Transverse colon (tissue), 4 donors: ENCODE results near the gene JAM3. TPM values are rescaled to one million over a fixed set of nuclear protein-coding genes. Genes with fewer than 3 reads are reported as not detected.

Experiments
- DNase-seq: peaks from one replicate; pipeline ENCODE4 v3.0.0-alpha.2; 2019
- H3K27ac ChIP-seq, 4 donors: fragments of 200-600 bp; sonication (generic); 2 replicates each; pipeline ENCODE4 v1.5.1; 2016 to 2018; ENCODE audit warnings: inconsistent platforms in 4 of 4
- H3K27me3 ChIP-seq: fragments of 200-600 bp; sonication (generic); 2 replicates; pipeline ENCODE4 v1.5.1; 2017; ENCODE audit warnings: inconsistent platforms
- H3K36me3 ChIP-seq, 4 donors: fragments of 200-600 bp; sonication (generic); 2 replicates each; pipeline ENCODE4 v1.5.1; 2017 to 2019; ENCODE audit warnings: inconsistent platforms in 4 of 4
- H3K4me1 ChIP-seq, 4 donors: fragments of 200-600 bp; sonication (generic); 2 replicates each; pipeline ENCODE4 v1.5.1; 2017 to 2020; ENCODE audit warnings: inconsistent platforms in 4 of 4
- H3K4me3 ChIP-seq, 4 donors: fragments of 200-600 bp; sonication (generic); 1 replicate in 1 of 4; 2 replicates in 3 of 4; pipeline versions ENCODE4 v1.5.1 to v1.6.1; 2017 to 2019; ENCODE audit warnings: inconsistent platforms in 4 of 4
- H3K9me3 ChIP-seq, 2 donors: fragments of 200-600 bp; sonication (generic); 2 replicates each; pipeline ENCODE4 v1.5.1; 2017 to 2019; ENCODE audit warnings: inconsistent platforms in 2 of 2
- EP300 ChIP-seq: sonication (generic); formaldehyde crosslinking; IDR thresholded peaks from one replicate; pipeline ENCODE4 v1.6.1; 2017; ENCODE audit warnings: antibody characterized with exemption, low read depth
- POLR2A ChIP-seq: fragments of 450-650 bp; IDR thresholded peaks from one replicate; pipeline ENCODE4 v1.6.1; 2016; ENCODE audit warnings: antibody characterized with exemption, mild to moderate bottlenecking, moderate library complexity
- POLR2AphosphoS5 ChIP-seq, 3 donors: sonication (generic); formaldehyde crosslinking; IDR thresholded peaks; one replicate each; pipeline ENCODE4 v1.6.1; 2016; ENCODE audit warnings: antibody characterized with exemption in 3 of 3
- WGBS, 2 donors: methylation state at CpG; one replicate each; pipeline ENCODE4 v1.1.5; 2018; ENCODE audit warnings: low coverage in 1 of 2; 5-methylcytosine and 5-hydroxymethylcytosine counted together
- in situ Hi-C, 4 donors: fragments of 200-750 bp; cut with MboI; loops; one replicate each; pipeline versions ENCODE4 v1.15.0 to v1.15.1; 2017; ENCODE audit warnings: low sequenced_read_pairs in 3 of 4, low pct_ligation_motif_present in 1 of 4, low pct_unique_long_range_greater_than_20kb in 1 of 4
- intact Hi-C: fragments of 100-400 bp; cut with DNase I; formaldehyde crosslinking; loops from one replicate; pipeline ENCODE4 v1.15.1; 2023; ENCODE audit warnings: low total_unique reads
- total RNA-seq, 4 donors: library from RNA; depleted of rRNA; stranded (reverse); fragments of >200 nt; gene quantifications; one replicate each; pipeline ENCODE4 v1.1.0, GENCODE V29; 2016
- TF ChIP-seq, protein P1 (sequence below), 5 experiments: fragments of 200-600 bp in 3 of 5; fragments of 450-650 bp in 2 of 5; sonication (generic) in 3 of 5; IDR thresholded peaks; 1 replicate in 2 of 5; 2 replicates in 3 of 5; pipeline ENCODE4 v1.5.1; 2016 to 2017; ENCODE audit warnings: antibody characterized with exemption in 5 of 5, inconsistent platforms in 3 of 5, mild to moderate bottlenecking in 2 of 5, moderate library complexity in 1 of 5

Gene JAM3
- total RNA-seq, 4 donors from 2014 or later, result 7.8 to 56.9 (median 13.8) TPM

DNA sequence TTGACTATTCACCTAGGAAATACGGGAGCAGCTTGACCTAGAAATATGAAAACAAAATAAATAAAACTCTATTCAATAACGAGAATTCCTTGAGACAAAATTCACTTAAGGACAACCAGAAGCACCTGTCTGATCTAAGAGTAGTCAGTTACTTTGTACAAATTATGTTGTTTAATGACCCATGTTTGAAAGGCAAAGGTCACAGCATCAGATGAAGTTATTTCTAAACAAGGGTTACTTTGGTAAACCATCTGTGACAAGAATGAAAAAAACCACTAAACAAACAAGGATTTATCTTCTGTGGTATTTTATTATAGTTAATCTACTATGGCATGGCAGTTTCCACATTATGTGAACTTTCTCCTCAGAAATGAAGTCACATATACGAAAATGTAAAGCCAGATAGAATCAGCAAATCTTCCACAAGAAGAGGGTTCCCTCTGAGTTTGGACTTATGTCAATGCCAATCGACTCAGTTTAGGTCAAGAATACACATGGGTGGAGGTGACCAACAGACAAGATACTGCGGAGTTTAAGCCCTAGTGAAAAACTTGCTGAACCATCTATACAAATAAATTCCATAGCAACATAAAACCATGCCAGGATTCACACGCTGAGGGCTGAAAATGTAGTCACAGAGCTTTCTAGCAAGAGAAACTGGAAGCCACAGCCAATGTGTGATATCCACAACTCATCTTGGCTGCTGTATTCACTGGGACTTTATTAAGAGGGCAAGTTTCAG, 101.5 kb downstream of the JAM3 start:
- Histone ChIP-seq H3K27me3 (no peaks in the 10 kb centered on the region), H3K9me3 (no peaks in the 10 kb centered on the region), H3K36me3 (peaks cover 0 to 13% (median 6%) of the 10 kb centered on the region in 4 donors), H3K27ac (no peak overlapping the region), H3K4me3 (no peak overlapping the region), H3K4me1 (peaks cover 0 to 2% (median 0%) of the 10 kb centered on the region in 4 donors)
- in situ Hi-C loops, result no loop called here
- intact Hi-C loops, result no loop called here
- 60 to 62% methylated on average over 6 of the region's 6 CpGs for WGBS, 2 donors
- DNase-seq, result no peak
- no peak for TF ChIP-seq POLR2A
- TF ChIP-seq, protein P1, sequence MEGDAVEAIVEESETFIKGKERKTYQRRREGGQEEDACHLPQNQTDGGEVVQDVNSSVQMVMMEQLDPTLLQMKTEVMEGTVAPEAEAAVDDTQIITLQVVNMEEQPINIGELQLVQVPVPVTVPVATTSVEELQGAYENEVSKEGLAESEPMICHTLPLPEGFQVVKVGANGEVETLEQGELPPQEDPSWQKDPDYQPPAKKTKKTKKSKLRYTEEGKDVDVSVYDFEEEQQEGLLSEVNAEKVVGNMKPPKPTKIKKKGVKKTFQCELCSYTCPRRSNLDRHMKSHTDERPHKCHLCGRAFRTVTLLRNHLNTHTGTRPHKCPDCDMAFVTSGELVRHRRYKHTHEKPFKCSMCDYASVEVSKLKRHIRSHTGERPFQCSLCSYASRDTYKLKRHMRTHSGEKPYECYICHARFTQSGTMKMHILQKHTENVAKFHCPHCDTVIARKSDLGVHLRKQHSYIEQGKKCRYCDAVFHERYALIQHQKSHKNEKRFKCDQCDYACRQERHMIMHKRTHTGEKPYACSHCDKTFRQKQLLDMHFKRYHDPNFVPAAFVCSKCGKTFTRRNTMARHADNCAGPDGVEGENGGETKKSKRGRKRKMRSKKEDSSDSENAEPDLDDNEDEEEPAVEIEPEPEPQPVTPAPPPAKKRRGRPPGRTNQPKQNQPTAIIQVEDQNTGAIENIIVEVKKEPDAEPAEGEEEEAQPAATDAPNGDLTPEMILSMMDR (IDR thresholded peaks at IDR 0.05), result no peak
- no peak for TF ChIP-seq POLR2AphosphoS5 (IDR thresholded peaks at IDR 0.05)
- TF ChIP-seq EP300, result no peak

DNA sequence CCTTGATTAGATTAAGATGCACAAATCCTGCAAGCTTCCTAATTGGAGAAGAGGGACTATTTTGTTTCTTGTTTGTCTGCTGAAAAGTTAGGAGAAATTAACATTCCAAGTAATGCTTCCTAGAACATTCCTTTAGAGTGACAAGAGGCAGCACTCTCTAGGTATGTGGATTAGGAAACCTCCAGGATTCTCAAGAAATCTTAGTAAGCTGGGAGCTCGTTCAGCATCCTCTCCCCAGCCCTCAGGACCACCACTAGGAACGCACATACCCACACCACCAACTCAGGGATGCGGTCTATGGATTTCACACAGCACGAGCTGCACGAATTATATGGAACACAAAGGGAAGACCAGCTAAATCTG, 102.0 kb downstream of the JAM3 start:
- Histone ChIP-seq H3K27ac (no peak overlapping the region), H3K9me3 (no peaks in the 10 kb centered on the region), H3K4me1 (peaks cover 0 to 2% (median 0%) of the 10 kb centered on the region in 4 donors), H3K36me3 (peaks cover 0 to 16% (median 6%) of the 10 kb centered on the region in 4 donors), H3K27me3 (no peaks in the 10 kb centered on the region), H3K4me3 (no peak overlapping the region)
- intact Hi-C loops (no loop called here), in situ Hi-C loops (no loop called here)
- no peak for DNase-seq
- TF ChIP-seq, protein P1 (IDR thresholded peaks at IDR 0.05), result no peak
- TF ChIP-seq POLR2A (no peak), POLR2AphosphoS5 (IDR thresholded peaks at IDR 0.05) (no peak), EP300 (no peak)
- WGBS, 2 donors, result 96 to 100% methylated on average over 3 to 5 of the region's 5 CpGs

DNA sequence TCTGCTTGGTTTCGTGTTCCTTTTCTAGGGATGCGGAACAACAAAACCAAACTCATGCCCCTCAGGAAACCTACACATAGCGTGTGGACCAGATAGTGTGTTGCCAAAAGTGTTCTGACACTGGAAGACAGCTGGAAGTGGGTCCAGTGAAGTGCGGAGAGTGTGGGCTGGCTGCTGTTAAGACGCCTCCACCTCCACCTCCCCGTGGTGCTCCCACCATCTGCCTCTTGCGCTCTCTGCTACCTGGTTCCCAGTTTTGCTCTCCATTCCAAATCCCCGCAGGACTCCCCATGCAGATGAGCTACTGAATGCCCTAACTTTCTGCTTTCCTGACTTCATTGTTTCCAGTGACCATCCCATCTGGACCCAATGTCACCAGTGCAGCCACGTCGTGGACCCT, 103.1 kb downstream of the JAM3 start:
- no peak for DNase-seq
- TF ChIP-seq POLR2A (no peak), EP300 (no peak), POLR2AphosphoS5 (IDR thresholded peaks at IDR 0.05) (no peak)
- TF ChIP-seq, protein P1 (IDR thresholded peaks at IDR 0.05), result no peak
- Histone ChIP-seq H3K36me3 (peaks cover 0 to 20% (median 10%) of the 10 kb centered on the region in 4 donors), H3K27me3 (no peaks in the 10 kb centered on the region), H3K4me1 (peaks cover 0 to 2% (median 0%) of the 10 kb centered on the region in 4 donors), H3K4me3 (no peak overlapping the region), H3K9me3 (no peaks in the 10 kb centered on the region), H3K27ac (no peak overlapping the region)
- WGBS, 2 donors, result 99 to 100% methylated on average over 5 to 10 of the region's 10 CpGs
- in situ Hi-C loops, result no loop called here
- intact Hi-C loops, result no loop called here

DNA sequence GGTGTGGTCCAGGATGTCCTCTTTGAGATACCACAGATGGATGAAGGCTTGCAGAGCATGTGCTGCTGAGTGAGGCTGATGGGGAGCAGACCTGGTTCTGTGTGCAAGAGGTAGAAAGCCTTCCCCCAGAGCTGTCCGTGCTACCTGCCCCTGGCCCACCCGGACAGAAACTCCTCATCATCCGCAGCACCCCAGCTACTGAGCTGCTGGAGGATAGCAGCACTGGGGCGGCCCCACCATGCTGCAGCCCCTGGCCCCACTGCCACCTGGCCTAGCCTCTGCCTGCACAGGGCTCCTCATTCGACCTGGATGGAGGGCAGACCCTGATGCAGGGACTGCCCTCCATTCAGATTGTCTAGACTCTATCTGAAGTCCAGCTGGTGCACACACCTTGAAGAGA, 104.4 kb downstream of the JAM3 start:
- H3K9me3 ChIP-seq, result no peaks in the 10 kb centered on the region
- H3K27ac ChIP-seq, result no peak overlapping the region
- intact Hi-C loops, result no loop called here
- no peak for TF ChIP-seq EP300
- TF ChIP-seq, protein P1 (IDR thresholded peaks at IDR 0.05), result no peak
- TF ChIP-seq POLR2A, result no peak
- no peak overlapping the region for H3K4me3 ChIP-seq
- no peak for DNase-seq
- in situ Hi-C loops, result no loop called here
- H3K4me1 ChIP-seq, result peaks cover 0 to 2% (median 0%) of the 10 kb centered on the region in 4 donors
- H3K36me3 ChIP-seq, result peaks cover 0 to 15% (median 8%) of the 10 kb centered on the region in 4 donors
- 96% methylated on average over 5 of the region's 5 CpGs; no CpG with 5 or more reads in 1 of the 2 donors for WGBS, 2 donors
- H3K27me3 ChIP-seq, result no peaks in the 10 kb centered on the region
